Activated CD4-positive, alpha-beta T cell treated with anti-CD3 and anti-CD28 coated beads, Interleukin-10, Interleukin-2, amounts not matched to agents 100 ng/mL and 50 ng/mL, durations not matched to agents 16 hours and 8 hours (primary cell): Measurements from ENCODE around the gene CMBL.
"Not testable (repeated sequence)": the region's sequence is repeated elsewhere in the genome, so short reads cannot be mapped to it uniquely, and the experiment has no call there.

Experiments used
- DNase-seq: peaks from one replicate; pipeline ENCODE4 v3.0.0-alpha.2; 2020

Gene CMBL

DNA sequence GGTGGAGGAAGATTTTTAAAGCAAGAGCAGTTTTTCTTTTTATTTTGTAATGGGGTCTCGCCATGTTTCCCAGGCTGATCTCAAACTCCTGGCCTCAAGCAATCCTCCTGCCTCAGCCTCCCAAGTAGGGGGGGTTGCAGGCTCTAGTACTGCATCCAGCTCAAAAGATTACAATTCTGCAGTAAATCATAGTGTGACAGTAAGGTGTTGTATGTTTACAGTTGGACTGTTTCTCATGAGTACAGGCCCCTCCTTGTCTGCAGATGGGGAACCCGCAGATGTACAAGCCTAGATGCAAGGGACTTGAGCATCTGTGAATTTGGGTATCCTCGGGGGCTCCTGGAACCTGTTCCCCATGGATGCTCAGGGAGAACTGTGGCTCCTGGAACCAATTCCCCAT, 54.3 kb downstream of the CMBL start:
- DNase-seq = no peak

- DNase-seq = peak; percentile 12
Measured at GRCh38 chr5:10251405-10251804, 56.3 kb downstream of the CMBL start.

GRCh38 chr5:10250806-10251276, 56.9 kb downstream of the CMBL start:
- peak; percentile 45 for DNase-seq

DNA sequence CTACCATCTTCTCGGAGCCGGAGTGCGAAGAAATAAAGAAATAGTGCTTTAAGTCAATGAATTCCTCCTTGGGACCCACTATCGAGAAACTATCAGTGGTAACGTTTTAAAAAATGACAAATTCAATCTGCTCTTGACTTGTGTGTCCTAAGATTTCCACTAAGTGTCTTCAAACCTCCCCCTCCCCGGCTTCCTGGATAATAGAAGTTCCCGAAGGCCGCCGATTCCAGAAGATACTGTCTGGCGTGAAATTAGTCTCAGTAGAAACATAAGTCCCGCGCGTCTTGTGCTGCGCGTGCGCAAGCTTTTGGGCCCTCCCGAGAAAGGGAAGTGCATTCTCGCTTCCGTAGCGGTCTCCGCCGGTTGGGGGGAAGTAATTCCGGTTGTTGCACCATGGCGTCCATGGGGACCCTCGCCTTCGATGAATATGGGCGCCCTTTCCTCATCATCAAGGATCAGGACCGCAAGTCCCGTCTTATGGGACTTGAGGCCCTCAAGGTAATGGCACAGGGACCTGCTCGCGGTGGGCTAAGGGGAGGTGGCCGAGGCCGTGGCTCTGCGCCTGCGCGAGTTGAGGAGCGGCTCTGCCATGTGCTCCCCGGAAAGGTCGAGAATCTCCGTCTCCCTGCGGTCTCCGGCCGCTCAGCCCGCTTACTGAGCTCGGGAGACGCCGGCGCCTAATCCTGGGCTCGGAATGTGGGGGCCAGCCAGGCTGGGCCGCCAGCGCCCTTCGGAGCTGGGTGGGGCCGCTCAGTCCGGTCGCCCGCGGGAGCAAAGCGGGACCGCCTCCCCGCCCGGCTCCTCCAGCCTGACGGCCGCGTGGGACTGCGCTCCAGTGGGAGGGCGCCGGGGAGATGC, 57.5 kb downstream of the CMBL start, which contains the start of gene CCT5:
TSS of gene CCT5 (plus strand) at position 333 of the 858 bp plus-strand sequence. CDS start at position 394, 61 bp downstream.
- DNase-seq = peak; percentile 96

- peak; percentile 11 for DNase-seq
Measured at GRCh38 chr5:10248378-10249260, 59.1 kb downstream of the CMBL start.

DNA sequence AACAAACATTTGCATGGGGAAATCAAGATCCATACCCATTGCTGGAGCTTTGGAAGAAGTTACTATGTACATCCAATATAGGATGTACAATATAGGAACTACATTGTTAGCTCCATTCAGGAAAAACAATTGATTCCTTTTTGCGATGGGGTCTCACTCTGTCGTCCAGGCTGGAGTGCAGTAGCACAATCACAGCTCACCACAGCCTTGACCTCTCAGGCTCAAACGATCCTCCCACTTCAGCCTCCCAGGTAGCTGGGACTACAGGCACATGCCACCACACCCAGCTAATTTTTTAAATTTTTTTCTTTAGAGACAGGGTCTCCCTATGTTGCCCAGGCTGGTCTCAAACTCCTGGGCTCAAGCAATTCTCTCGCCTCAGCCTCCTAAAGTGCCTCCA, 60.5 kb downstream of the CMBL start:
- DNase-seq = not testable (repeated sequence)

- no peak for DNase-seq
Measured at GRCh38 chr5:10246761-10247160, 60.9 kb downstream of the CMBL start.

DNA sequence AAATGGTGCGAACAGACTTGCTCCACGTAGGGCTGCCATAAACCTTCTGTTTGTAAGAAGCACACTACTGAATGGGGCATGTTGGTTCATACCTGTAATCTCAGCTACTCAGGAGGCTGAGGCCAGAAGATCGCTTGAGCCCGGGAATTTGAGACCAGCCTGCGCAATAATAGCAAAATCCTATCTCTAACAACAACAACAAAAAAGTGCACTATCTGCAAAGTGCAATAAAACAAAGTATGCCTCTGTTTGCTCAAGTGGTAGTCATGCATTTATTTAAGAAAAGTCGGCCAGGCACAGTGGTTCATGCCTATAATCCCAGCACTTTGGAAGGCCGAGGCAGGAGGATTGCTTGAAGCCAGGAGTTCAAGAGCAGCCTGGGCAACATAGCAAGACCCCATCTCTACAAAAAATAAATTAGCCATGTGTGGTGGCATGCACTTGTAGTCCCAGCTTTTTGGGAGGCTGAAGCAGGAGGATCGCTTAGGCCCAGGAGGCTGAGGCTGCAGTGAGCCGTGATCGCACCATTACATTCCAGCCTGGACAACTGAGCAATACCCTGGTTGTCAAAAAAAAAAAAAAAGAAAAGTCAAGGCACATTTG, 63.3 kb downstream of the CMBL start:
- DNase-seq = no peak

DNA sequence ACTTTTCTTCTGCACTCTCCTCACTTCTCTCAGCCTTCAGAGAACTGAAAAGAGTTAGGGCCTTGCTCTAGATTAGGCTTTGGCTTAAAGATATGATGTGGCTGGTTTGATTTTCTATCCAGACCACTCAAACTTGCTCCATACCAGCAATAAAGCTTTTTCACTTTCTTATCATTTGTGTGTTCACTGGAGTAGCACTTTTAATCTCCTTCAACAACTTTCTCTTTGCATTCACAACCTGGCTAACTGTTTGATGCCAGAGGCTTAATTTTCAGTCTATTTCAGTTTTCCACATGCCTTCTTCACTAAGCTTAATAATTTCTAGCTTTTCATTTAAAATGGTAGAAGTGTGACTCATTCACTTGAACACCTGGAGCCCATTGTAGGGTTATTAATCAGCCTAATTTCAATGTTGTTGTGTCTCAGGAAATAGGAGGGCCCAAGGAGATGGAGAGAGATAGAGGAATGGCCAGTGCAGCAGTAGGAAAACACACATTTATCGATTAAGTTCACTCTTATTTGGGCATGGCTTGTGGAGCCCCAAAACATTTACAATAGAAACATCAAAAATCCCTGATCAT, 64.0 kb downstream of the CMBL start:
- DNase-seq = peak; percentile 19

DNA sequence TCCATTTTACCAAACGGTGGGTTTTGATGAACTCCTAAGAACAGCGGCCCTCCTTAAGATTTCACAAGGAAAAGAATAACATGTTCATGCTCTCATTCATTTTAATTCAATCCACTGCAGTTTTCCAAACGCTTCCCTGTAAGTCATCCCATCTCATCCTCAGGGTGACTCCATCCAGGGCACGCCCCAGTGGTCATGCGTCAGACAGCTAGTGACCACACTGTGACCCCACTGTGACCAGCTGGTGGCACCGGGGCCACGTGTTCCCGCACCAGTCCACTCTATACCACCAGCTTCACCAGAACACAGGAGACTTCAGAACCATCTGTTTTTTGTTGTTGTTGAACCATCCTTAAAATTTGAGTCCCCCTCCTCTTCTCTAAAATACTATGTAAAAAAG, 72.4 kb downstream of the CMBL start:
- no peak for DNase-seq

- no peak for DNase-seq
Measured at GRCh38 chr5:10233505-10233904, 74.2 kb downstream of the CMBL start.

GRCh38 chr5:10233011-10233410, 74.7 kb downstream of the CMBL start:
- no peak for DNase-seq

DNA sequence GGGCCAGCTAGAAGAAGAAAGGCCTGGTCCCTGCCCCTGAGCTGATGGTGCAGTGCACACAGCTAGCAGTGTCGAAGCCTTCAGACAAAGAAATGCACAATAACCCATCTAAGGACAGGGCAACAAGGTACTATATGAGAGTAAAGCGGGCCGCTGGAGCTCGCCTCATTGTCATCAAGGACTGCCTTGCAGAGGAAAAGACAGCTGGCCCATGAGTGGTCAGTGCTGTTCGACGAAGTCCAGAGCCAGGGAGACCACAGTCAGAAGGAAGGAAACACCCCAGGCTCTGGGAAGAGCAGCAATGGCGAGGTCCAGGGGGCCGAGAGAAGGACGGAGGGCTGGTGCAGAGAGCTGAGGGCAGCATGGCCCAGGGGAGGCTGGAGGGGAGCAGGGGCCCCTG, 75.3 kb downstream of the CMBL start:
- no peak for DNase-seq

GRCh38 chr5:10229306-10230048, 78.2 kb downstream of the CMBL start:
- DNase-seq = no peak

DNA sequence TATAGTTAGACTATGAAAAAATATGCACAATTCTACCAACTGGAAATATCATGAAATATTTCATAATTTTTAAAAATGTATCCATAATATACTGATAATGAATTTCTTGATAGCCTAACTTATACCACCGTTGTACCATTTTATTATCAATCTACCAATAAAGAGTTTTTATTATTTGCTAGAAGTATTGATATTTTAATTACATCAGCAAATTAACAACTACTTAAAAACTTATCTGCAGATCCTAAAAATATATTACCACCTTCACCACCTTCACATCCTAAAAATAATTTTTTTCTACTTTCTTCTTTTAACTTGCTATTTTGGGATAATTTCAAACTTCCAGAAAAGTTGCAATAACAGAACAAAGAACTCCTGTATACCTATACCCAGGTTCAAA, 79.4 kb downstream of the CMBL start:
- no peak for DNase-seq
